A673 (cell line): Measurements from ENCODE around the gene ABHD10.

Source experiments
- EZH2 ChIP-seq: fragments of 200-600 bp; sonication (generic); IDR thresholded peaks from 2 replicates; pipeline ENCODE4 v1.6.1; 2017; ENCODE audit warnings: borderline replicate concordance, low read depth, mild to moderate bottlenecking, mixed read lengths, antibody characterized with exemption, low read length; ENCODE audit not compliant: poor library complexity, severe bottlenecking
- TF ChIP-seq, protein P1 (sequence below): fragments of 300-800, 200-600 bp; sonication (generic); conservative IDR thresholded peaks from 2 replicates; pipeline ENCODE4 v1.5.1; 2017; ENCODE audit warnings: low read depth, mild to moderate bottlenecking, antibody characterized with exemption, low read length, moderate library complexity, mixed read lengths

DNA sequence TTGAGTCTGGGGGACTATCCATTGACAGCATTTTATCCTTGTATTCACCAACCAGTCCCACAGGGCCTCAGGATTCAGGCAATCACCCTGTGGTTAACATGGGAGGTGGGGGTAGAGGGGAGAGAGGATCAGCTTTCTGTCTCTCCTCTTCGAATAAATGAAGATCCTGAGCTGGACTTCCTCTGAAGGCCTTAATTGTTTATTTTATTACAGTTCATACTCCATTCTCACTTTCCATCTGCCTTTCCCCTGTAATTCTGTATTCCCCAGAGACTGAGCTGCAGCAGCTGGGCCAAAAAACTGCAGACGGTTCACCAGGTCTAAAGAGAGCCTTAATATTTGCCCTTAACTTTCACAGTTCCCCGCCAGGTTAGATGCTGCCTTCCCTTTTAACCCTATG is 31.8 kb downstream of the ABHD10 start:
- no peak for TF ChIP-seq EZH2
- TF ChIP-seq, protein P1, sequence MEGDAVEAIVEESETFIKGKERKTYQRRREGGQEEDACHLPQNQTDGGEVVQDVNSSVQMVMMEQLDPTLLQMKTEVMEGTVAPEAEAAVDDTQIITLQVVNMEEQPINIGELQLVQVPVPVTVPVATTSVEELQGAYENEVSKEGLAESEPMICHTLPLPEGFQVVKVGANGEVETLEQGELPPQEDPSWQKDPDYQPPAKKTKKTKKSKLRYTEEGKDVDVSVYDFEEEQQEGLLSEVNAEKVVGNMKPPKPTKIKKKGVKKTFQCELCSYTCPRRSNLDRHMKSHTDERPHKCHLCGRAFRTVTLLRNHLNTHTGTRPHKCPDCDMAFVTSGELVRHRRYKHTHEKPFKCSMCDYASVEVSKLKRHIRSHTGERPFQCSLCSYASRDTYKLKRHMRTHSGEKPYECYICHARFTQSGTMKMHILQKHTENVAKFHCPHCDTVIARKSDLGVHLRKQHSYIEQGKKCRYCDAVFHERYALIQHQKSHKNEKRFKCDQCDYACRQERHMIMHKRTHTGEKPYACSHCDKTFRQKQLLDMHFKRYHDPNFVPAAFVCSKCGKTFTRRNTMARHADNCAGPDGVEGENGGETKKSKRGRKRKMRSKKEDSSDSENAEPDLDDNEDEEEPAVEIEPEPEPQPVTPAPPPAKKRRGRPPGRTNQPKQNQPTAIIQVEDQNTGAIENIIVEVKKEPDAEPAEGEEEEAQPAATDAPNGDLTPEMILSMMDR, result no peak
